Naive thymus-derived CD8-positive, alpha-beta T cell (primary cell): ENCODE data around the gene RNF146. TPM values are rescaled to one million over a fixed set of nuclear protein-coding genes. Genes with fewer than 3 reads are reported as not detected.
"Not testable (repeated sequence)": the region's sequence is repeated elsewhere in the genome, so short reads cannot be mapped to it uniquely, and the experiment has no call there.

Experiments
- ATAC-seq, 2 donors: fragments of 150-1000 bp; cut with Tn5 transposase in 1 of 2; sonication (Bioruptor Pico), chemical (Tn5 transposase) in 1 of 2; 1 replicate in 1 of 2; 2 replicates in 1 of 2; pipeline ENCODE4 v1.10.0; 2021; ENCODE audit warnings: mild to moderate bottlenecking in 2 of 2, moderate library complexity in 2 of 2
- POLR2A ChIA-PET: fragments of 350-600 bp; sonication (Branson Sonifier 250); formaldehyde crosslinking; loops from one replicate; lab custom pipeline; 2021; ENCODE audit warnings: antibody characterized with exemption; lab: Charles Lee
- DNase-seq, 10 donors: peaks; one replicate each; pipeline versions ENCODE4 v3.0.0 to v3.0.0-alpha.2; 2020 to 2022
- H3K27ac Mint-ChIP-seq, 10 donors: one replicate each; pipeline ENCODE4 v1.8.0; 2020 to 2022; ENCODE audit warnings: mild to moderate bottlenecking in 10 of 10, mixed read lengths in 10 of 10, moderate library complexity in 4 of 10, inconsistent platforms in 1 of 10
- H3K27me3 Mint-ChIP-seq, 5 donors: one replicate each; pipeline ENCODE4 v1.8.0; 2021 to 2022; ENCODE audit warnings: mixed read lengths in 5 of 5
- H3K36me3 Mint-ChIP-seq, 3 donors: one replicate each; pipeline ENCODE4 v1.8.0; 2020 to 2022; ENCODE audit warnings: mixed read lengths in 3 of 3, mild to moderate bottlenecking in 2 of 3, inconsistent platforms in 1 of 3
- H3K4me1 Mint-ChIP-seq, 4 donors: one replicate each; pipeline ENCODE4 v1.8.0; 2021 to 2022; ENCODE audit warnings: mixed read lengths in 4 of 4
- H3K4me3 Mint-ChIP-seq, 10 donors: one replicate each; pipeline ENCODE4 v1.8.0; 2020 to 2022; ENCODE audit warnings: mild to moderate bottlenecking in 10 of 10, mixed read lengths in 10 of 10, moderate library complexity in 6 of 10, inconsistent platforms in 1 of 10
- H3K9me3 Mint-ChIP-seq, 9 donors: one replicate each; pipeline ENCODE4 v1.8.0; 2020 to 2022; ENCODE audit warnings: mixed read lengths in 9 of 9, mild to moderate bottlenecking in 3 of 9, inconsistent platforms in 1 of 9, moderate library complexity in 1 of 9
- polyA plus RNA-seq, 3 donors: library from polyadenylated mRNA; unstranded; fragments of 300-500 nt; fragmentation: Illumina TruSeq; gene quantifications; one replicate each; pipeline ENCODE4 v1.2.3, GENCODE V29; 2021
- total RNA-seq, 8 experiments: library from RNA in 2 of 8; stranded (reverse) in 2 of 8; gene quantifications; one replicate each; pipeline ENCODE4 v1.2.3 and lab custom pipeline; 2021 to 2026

Gene RNF146
- total and polyA plus RNA-seq, 5 experiments from 2014 or later: 8.6 to 38.5 (median 11.6) TPM

- Mint-ChIP-seq H3K27me3 (no peaks in the 10 kb centered on the region), H3K27ac (no peak overlapping the region), H3K4me3 (no peak overlapping the region), H3K9me3 (no peaks in the 10 kb centered on the region), H3K4me1 (peaks cover 7 to 18% (median 9%) of the 10 kb centered on the region in 4 donors), H3K36me3 (peaks cover 0 to 67% (median 32%) of the 10 kb centered on the region in 3 donors)
- DNase-seq (no peak), ATAC-seq (no peak)
- POLR2A ChIA-PET: interaction anchor here (0.6 kb wide), 1 partner anchor 50 kb away, joined by 5 read pairs; no protein-coding TSS in a partner anchor
Observed at GRCh38 chr6:127328043-127328609, 61.5 kb downstream of the RNF146 start.

- H3K36me3 Mint-ChIP-seq: peaks cover 0 to 46% (median 14%) of the 10 kb centered on the region in 3 donors
- H3K4me1 Mint-ChIP-seq: peaks cover 13 to 40% (median 23%) of the 10 kb centered on the region in 4 donors
- H3K4me3 Mint-ChIP-seq, H3K27me3 Mint-ChIP-seq, H3K9me3 Mint-ChIP-seq, ATAC-seq, DNase-seq, POLR2A ChIA-PET: not testable (repeated sequence)
- peak overlapping the region in 3 of 10 donors; percentile 22 to 53 (median 31) for H3K27ac Mint-ChIP-seq
Observed at GRCh38 chr6:127331256-127331655, 64.6 kb downstream of the RNF146 start.

- POLR2A ChIA-PET: no interaction called here
- peaks cover 24 to 52% (median 32%) of the 10 kb centered on the region in 4 donors for H3K4me1 Mint-ChIP-seq
- H3K4me3 Mint-ChIP-seq: no peak overlapping the region
- no peaks in the 10 kb centered on the region for H3K27me3 Mint-ChIP-seq
- peak overlapping the region in 4 of 10 donors; percentile 26 to 80 (median 44) for H3K27ac Mint-ChIP-seq
- ATAC-seq: no peak
- H3K9me3 Mint-ChIP-seq: no peaks in the 10 kb centered on the region
- H3K36me3 Mint-ChIP-seq: peaks cover 0 to 43% (median 8%) of the 10 kb centered on the region in 3 donors
- no peak for DNase-seq
Observed at GRCh38 chr6:127332383-127332961, 65.8 kb downstream of the RNF146 start.

Other genes with a start within 250 kb of the RNF146 start
- not detected for gene RSPO3, start 148.2 kb upstream of the RNF146 start, total RNA-seq
- not detected for gene RSPO3, start 148.2 kb upstream of the RNF146 start, polyA plus RNA-seq
- 10 to 100 TPM; 40.1 to 46.5 TPM for gene ECHDC1, start 76.7 kb downstream of the RNF146 start, total RNA-seq
- gene ECHDC1, start 76.7 kb downstream of the RNF146 start, polyA plus RNA-seq: 10 to 100 TPM; 72.7 to 79.4 (median 72.7) TPM
- under 1 TPM; 0.63 to 0.75 TPM for gene KIAA0408, start 192.5 kb downstream of the RNF146 start, total RNA-seq
- gene KIAA0408, start 192.5 kb downstream of the RNF146 start, polyA plus RNA-seq: under 1 TPM in 1 of 3 donors, not detected in 2; 0.24 TPM